ENCODE results near the gene EEF1G. TPM values are rescaled to one million over a fixed set of nuclear protein-coding genes. Genes with fewer than 3 reads are reported as not detected.
A peak's percentile ranks its signal among the peaks of the same experiment; 100 is the strongest.

The EEF1G gene
- total and polyA plus RNA-seq, 2 of the 13 experiments (the other 11 are each of a cell fraction or from before 2014, with no cell fraction given), result 1,787 to 2,144 TPM

DNA sequence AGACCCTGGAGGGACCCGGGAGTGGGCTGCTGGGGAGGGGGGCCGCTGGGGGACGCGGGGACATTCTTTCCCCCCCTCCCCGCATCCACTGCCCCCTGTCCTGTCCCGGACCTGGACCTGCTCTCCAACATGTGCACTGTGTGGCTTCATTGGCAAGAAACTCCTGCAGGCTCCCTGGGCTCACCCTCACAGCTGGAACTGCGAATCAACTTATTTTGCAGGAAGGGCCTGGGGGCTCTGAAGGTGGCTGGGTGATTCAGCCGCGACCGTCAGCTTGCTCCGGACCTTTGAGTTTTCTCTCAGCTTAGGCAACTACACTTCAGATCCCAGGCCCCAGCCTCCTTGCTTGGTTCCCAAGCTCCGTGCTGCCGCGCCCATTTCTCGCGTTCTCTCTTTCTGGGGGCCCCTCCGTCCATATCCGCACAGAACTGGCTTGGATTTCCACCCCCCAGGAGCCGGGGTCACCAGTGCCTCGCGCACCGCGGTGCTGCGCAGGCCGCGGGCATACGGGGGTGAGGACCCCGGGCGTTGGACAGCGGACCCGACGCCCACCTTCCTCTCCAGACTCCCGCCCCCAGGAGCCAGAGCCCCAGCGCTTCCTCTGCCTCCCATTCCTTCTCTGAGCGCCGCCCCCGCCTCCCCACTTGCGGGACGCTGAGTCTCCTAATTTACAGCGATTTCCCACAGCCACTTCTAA, 26.6 kb downstream of the EEF1G start:
- in situ Hi-C loops (cut with HindIII; ENCODE audit: extremely low pct_ligation_motif_present, low pct_unique_long_range_greater_than_20kb) (no loop called here), intact Hi-C loops (cut with micrococcal nuclease; ENCODE audit: unreplicated experiment) (loop anchor here (10.0 kb wide), 1 partner anchor 152 kb away; no protein-coding TSS in a partner anchor)
- ChIA-PET CTCF (ENCODE audit: low intra/inter-chr PET ratio, low total read pairs) (interaction anchor here (1.5 kb wide), 1 partner anchor 50 kb away, joined by 3 read pairs; no protein-coding TSS in a partner anchor), POLR2A (interaction anchor here (0.6 to 4.8 kb wide), 28 partner anchors 9 to 732 kb away, joined by 3 to 45 read pairs (median 5); partner anchors contain the start of genes C11orf98, CSKMT, EEF1G and HNRNPUL2)
- peaks cover 44% of the 10 kb centered on the region for H3K79me2 ChIP-seq (ENCODE audit: insufficient read depth, low read length)
- ATAC-seq (peak; percentile 20), DNase-seq (ENCODE audit: low spot score) (no peak), FAIRE-seq (no peak)
- peak overlapping the region; percentile 99 for H3K4me2 ChIP-seq (ENCODE audit: low read depth, low read length)
- no peaks in the 10 kb centered on the region for H3K9me3 ChIP-seq (ENCODE audit: low read length)
- H3K27ac ChIP-seq (ENCODE audit: extremely low read length, insufficient read depth, low read length), result peak overlapping the region; percentile 96
- H3K4me1 ChIP-seq (ENCODE audit: insufficient read depth, low read length), result peaks cover 71% of the 10 kb centered on the region
- WGBS (ENCODE audit: low lambda C conversion rate), result under 1% methylated on average over 24 of the region's 40 CpGs
- peak overlapping the region; percentile 96 for H3K9ac ChIP-seq (ENCODE audit: insufficient read depth, low read depth, low read length)
- H3K27me3 ChIP-seq (ENCODE audit: control insufficient read depth in 1 of 2, insufficient read depth in 2 of 2, low read length in 2 of 2), result no peaks in the 10 kb centered on the region
- no peak overlapping the region for H2AFZ ChIP-seq (ENCODE audit: low read length)
- H4K20me1 ChIP-seq (ENCODE audit: insufficient read depth, low read length), result peaks cover 33% of the 10 kb centered on the region
- peak overlapping the region; percentile 79 to 93 (median 79) for H3K4me3 ChIP-seq (replicated peaks in 1 of 3; ENCODE audit: insufficient read depth in 1 of 3, low read depth in 2 of 3, low read length in 3 of 3)
- no TSS peak for BruUV-seq (replicated peaks)
- no peaks in the 10 kb centered on the region; a peak in 1 of 5 replicates for H3K36me3 ChIP-seq (replicated peaks in 1 of 2; ENCODE audit: control insufficient read depth in 1 of 2, insufficient read depth in 2 of 2, low read length in 2 of 2)
- TF ChIP-seq GATA4 (IDR thresholded peaks at IDR 0.05; ENCODE audit: borderline replicate concordance, low read depth) (no peak), IRX3 (CRISPR knock-in tag; IDR thresholded peaks at IDR 0.05; ENCODE audit: borderline replicate concordance, low read depth) (0 out of 2 replicates have a peak, but pooled peaks have one; percentile 30), NPAS2 (CRISPR knock-in tag; IDR thresholded peaks at IDR 0.05; ENCODE audit: borderline replicate concordance) (no peak), CBX5 (CRISPR knock-in tag; IDR thresholded peaks at IDR 0.05; ENCODE audit: borderline replicate concordance) (no peak), HDAC1 (CRISPR knock-in tag; IDR thresholded peaks at IDR 0.05) (peak; percentile 9), ZBTB7A (CRISPR knock-in tag; IDR thresholded peaks at IDR 0.05) (0 out of 2 replicates have a peak, but pooled peaks have one; percentile 12), NR2C2 (CRISPR knock-in tag; IDR thresholded peaks at IDR 0.05; ENCODE audit: borderline replicate concordance) (no peak), ZNF567 (CRISPR knock-in tag; IDR thresholded peaks at IDR 0.05; ENCODE audit: borderline replicate concordance) (no peak), SOX13 (IDR thresholded peaks at IDR 0.05) (no peak), SOX13 (CRISPR knock-in tag; conservative IDR thresholded peaks at IDR 0.05 in 1 of 2, IDR thresholded peaks at IDR 0.05 in 1 of 2) (no peak), CSRNP1 (CRISPR knock-in tag; IDR thresholded peaks at IDR 0.05) (no peak), ZNF772 (CRISPR knock-in tag; IDR thresholded peaks at IDR 0.05) (0 out of 2 replicates have a peak, but pooled peaks have one; percentile 7), ZNF777 (CRISPR knock-in tag; IDR thresholded peaks at IDR 0.05) (peak; percentile 28; the same call in 1 of the 2 replicates)
- TF ChIP-seq, protein P1, sequence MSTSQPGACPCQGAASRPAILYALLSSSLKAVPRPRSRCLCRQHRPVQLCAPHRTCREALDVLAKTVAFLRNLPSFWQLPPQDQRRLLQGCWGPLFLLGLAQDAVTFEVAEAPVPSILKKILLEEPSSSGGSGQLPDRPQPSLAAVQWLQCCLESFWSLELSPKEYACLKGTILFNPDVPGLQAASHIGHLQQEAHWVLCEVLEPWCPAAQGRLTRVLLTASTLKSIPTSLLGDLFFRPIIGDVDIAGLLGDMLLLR (CRISPR knock-in tag; IDR thresholded peaks at IDR 0.05), result no peak
- TF ChIP-seq, protein P2, sequence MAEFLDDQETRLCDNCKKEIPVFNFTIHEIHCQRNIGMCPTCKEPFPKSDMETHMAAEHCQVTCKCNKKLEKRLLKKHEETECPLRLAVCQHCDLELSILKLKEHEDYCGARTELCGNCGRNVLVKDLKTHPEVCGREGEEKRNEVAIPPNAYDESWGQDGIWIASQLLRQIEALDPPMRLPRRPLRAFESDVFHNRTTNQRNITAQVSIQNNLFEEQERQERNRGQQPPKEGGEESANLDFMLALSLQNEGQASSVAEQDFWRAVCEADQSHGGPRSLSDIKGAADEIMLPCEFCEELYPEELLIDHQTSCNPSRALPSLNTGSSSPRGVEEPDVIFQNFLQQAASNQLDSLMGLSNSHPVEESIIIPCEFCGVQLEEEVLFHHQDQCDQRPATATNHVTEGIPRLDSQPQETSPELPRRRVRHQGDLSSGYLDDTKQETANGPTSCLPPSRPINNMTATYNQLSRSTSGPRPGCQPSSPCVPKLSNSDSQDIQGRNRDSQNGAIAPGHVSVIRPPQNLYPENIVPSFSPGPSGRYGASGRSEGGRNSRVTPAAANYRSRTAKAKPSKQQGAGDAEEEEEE (CRISPR knock-in tag; IDR thresholded peaks at IDR 0.05; ENCODE audit: borderline replicate concordance), result no peak
- TF ChIP-seq, protein P3, sequence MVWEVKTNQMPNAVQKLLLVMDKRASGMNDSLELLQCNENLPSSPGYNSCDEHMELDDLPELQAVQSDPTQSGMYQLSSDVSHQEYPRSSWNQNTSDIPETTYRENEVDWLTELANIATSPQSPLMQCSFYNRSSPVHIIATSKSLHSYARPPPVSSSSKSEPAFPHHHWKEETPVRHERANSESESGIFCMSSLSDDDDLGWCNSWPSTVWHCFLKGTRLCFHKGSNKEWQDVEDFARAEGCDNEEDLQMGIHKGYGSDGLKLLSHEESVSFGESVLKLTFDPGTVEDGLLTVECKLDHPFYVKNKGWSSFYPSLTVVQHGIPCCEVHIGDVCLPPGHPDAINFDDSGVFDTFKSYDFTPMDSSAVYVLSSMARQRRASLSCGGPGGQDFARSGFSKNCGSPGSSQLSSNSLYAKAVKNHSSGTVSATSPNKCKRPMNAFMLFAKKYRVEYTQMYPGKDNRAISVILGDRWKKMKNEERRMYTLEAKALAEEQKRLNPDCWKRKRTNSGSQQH (CRISPR knock-in tag; IDR thresholded peaks at IDR 0.05; ENCODE audit: low read depth), result no peak
- TF ChIP-seq, protein P4, sequence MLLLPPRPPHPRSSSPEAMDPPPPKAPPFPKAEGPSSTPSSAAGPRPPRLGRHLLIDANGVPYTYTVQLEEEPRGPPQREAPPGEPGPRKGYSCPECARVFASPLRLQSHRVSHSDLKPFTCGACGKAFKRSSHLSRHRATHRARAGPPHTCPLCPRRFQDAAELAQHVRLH (CRISPR knock-in tag; IDR thresholded peaks at IDR 0.05; ENCODE audit: borderline replicate concordance, low read depth), result no peak

Measured in HepG2 (cell line).